ENCODE results near the gene CBFA2T2. TPM values are rescaled to one million over a fixed set of nuclear protein-coding genes. Genes with fewer than 3 reads are reported as not detected.

CBFA2T2 gene
- total RNA-seq, 1 experiment from 2014 or later, result 13.1 TPM

- no TSS peak for BruUV-seq (replicated peaks)
- no peak for DNase-seq (ENCODE audit: low spot score)
- H3K4me1 ChIP-seq (ENCODE audit: insufficient read depth, low read length, poor library complexity, severe bottlenecking), result no peaks in the 10 kb centered on the region
- intact Hi-C loops (cut with micrococcal nuclease; ENCODE audit: unreplicated experiment), result no loop called here
- no peak overlapping the region for H3K4me3 ChIP-seq (ENCODE audit: low read depth, low read length, poor library complexity, severe bottlenecking)
- TF ChIP-seq EZH2 (IDR thresholded peaks at IDR 0.05; ENCODE audit: borderline replicate concordance, low read depth, low read length, poor library complexity, severe bottlenecking) (no peak), CTCF (conservative IDR thresholded peaks at IDR 0.05; ENCODE audit: low read depth, low read length) (no peak)
- H3K36me3 ChIP-seq (ENCODE audit: insufficient read depth, low read length, poor library complexity, severe bottlenecking), result peaks cover 5% of the 10 kb centered on the region
- no peaks in the 10 kb centered on the region for H3K27me3 ChIP-seq (replicated peaks; ENCODE audit: insufficient read depth, low read depth, low read length, poor library complexity)
- CTCF ChIA-PET, result no interaction called here
- no peaks in the 10 kb centered on the region for H3K9me3 ChIP-seq (ENCODE audit: low read depth, low read length, poor library complexity, severe bottlenecking)
- POLR2A ChIA-PET (ENCODE audit: low non-redundant PET), result no interaction called here
- H3K27ac ChIP-seq (ENCODE audit: low read depth, low read length, poor library complexity, severe bottlenecking), result no peak overlapping the region
These were observed 157.9 kb downstream of the CBFA2T2 start for GRCh38 chr20:33647603-33648395.

- Histone ChIP-seq H3K9me3 (ENCODE audit: low read depth, low read length, poor library complexity, severe bottlenecking) (no peaks in the 10 kb centered on the region), H3K27ac (ENCODE audit: low read depth, low read length, poor library complexity, severe bottlenecking) (no peak overlapping the region), H3K36me3 (ENCODE audit: insufficient read depth, low read length, poor library complexity, severe bottlenecking) (peaks cover 5% of the 10 kb centered on the region), H3K4me3 (ENCODE audit: low read depth, low read length, poor library complexity, severe bottlenecking) (no peak overlapping the region), H3K4me1 (ENCODE audit: insufficient read depth, low read length, poor library complexity, severe bottlenecking) (no peaks in the 10 kb centered on the region), H3K27me3 (replicated peaks; ENCODE audit: insufficient read depth, low read depth, low read length, poor library complexity) (no peaks in the 10 kb centered on the region)
- no peak for DNase-seq (ENCODE audit: low spot score)
- CTCF ChIA-PET, result interaction anchor here (0.7 kb wide), 1 partner anchor 133 kb away, joined by 4 read pairs; no protein-coding TSS in a partner anchor
- BruUV-seq (replicated peaks), result no TSS peak
- POLR2A ChIA-PET (ENCODE audit: low non-redundant PET), result no interaction called here
- intact Hi-C loops (cut with micrococcal nuclease; ENCODE audit: unreplicated experiment), result no loop called here
- TF ChIP-seq CTCF (conservative IDR thresholded peaks at IDR 0.05; ENCODE audit: low read depth, low read length) (no peak), EZH2 (IDR thresholded peaks at IDR 0.05; ENCODE audit: borderline replicate concordance, low read depth, low read length, poor library complexity, severe bottlenecking) (no peak)
These were observed 158.6 kb downstream of the CBFA2T2 start for GRCh38 chr20:33648396-33649004.

- Histone ChIP-seq H3K4me3 (ENCODE audit: low read depth, low read length, poor library complexity, severe bottlenecking) (no peak overlapping the region), H3K36me3 (ENCODE audit: insufficient read depth, low read length, poor library complexity, severe bottlenecking) (peaks cover 5% of the 10 kb centered on the region), H3K4me1 (ENCODE audit: insufficient read depth, low read length, poor library complexity, severe bottlenecking) (no peaks in the 10 kb centered on the region), H3K9me3 (ENCODE audit: low read depth, low read length, poor library complexity, severe bottlenecking) (no peaks in the 10 kb centered on the region), H3K27me3 (replicated peaks; ENCODE audit: insufficient read depth, low read depth, low read length, poor library complexity) (no peaks in the 10 kb centered on the region), H3K27ac (ENCODE audit: low read depth, low read length, poor library complexity, severe bottlenecking) (no peak overlapping the region)
- TF ChIP-seq CTCF (conservative IDR thresholded peaks at IDR 0.05; ENCODE audit: low read depth, low read length) (no peak), EZH2 (IDR thresholded peaks at IDR 0.05; ENCODE audit: borderline replicate concordance, low read depth, low read length, poor library complexity, severe bottlenecking) (no peak)
- POLR2A ChIA-PET (ENCODE audit: low non-redundant PET), result no interaction called here
- no TSS peak for BruUV-seq (replicated peaks)
- intact Hi-C loops (cut with micrococcal nuclease; ENCODE audit: unreplicated experiment), result no loop called here
- CTCF ChIA-PET, result interaction anchor here (0.6 to 0.7 kb wide), 2 partner anchors 133 to 192 kb away, joined by 4 read pairs; no protein-coding TSS in a partner anchor
- no peak for DNase-seq (ENCODE audit: low spot score)
These were observed 159.3 kb downstream of the CBFA2T2 start for GRCh38 chr20:33649201-33649681.

All from A673 (cell line).